NCI-H82 treated with DMSO at 0.1 percent for 48 hours (cell line): Measurements from ENCODE around the gene RPS26.
A peak's percentile ranks its signal among the peaks of the same experiment; 100 is the strongest.
"Not testable (repeated sequence)": the region's sequence is repeated elsewhere in the genome, so short reads cannot be mapped to it uniquely, and the experiment has no call there.

Experiments
- DNase-seq: peaks from one replicate; lab custom pipeline; 2025; ENCODE audit not compliant: unreplicated experiment; lab: John Stamatoyannopoulos, UW

RPS26 gene

DNA sequence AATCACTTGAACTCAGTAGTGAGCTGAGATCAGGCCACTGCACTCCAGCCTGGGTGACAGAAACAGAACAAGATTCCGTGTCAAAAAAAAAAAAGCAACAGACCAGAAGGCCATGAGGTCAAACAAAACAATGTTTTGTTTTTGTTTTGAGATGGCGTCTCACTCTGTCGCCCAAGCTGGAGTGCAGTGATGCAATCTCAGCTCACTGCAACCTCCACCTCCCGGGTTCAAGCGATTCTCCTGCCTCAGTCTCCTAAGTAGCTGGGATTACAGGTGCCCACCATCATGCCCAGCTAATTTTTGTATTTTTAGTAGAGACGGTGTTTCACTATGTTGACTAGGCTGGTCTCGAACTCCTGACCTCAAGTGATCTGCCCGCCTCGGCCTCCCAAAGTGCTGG is 36.2 kb downstream of the RPS26 start:
- not testable (repeated sequence) for DNase-seq

DNA sequence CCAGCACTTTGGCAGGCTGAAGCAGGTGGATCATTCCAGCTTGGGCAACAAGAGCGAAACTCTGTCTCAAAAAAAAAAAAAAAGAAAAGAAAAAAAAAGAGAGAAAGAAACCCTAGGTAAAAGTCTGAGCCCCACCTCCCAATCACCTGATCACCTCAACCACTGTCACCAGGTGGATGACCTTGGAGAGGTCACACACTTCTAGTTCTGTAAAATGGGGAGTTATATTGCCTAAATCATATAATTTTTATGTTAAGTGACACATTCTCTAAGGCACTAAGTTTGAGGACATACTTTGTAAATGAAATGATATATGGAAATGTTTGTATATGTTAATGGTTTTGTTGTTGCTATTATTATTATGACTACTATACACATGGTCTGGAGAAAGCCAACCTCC is 36.7 kb downstream of the RPS26 start:
- DNase-seq = no peak

DNA sequence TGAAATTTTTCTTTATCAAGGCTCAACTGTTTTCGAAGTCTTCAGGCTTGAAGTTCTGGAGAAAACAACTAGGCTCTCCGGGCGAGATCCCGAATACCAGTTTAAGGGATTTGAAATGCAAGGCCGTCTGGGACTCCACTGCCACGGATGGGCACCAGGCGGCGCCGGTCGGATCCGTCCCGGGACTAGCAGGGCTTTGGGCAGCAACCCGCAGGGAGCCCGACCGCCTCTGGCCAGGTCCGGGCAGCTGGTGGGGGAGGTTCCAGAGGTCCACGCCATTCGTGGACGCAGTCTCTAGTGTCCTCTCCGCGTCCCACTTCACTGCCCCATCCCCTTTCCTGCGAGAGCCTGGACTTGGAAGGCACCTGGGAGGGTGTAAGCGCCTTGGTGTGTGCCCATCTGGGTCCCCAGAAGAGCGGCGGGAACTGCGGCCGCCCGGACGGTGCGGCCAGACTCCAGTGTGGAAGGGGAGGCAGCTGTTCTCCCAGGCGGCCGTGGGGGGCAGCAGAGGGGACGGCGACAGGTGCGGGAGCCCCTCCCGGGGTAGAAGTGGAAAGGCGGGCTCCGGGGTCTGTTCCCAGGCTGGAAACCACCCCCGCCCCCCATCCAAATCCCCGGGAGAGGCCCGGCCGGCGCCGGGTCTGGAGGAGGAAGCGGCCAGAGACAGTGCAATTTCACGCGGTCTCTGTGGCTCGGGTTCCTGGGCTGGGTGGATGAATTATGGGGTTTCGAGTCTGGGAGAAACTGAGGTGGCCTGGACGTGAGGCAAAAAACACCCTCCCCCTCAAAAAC is 37.4 kb downstream of the RPS26 start:
- DNase-seq = peak; percentile 60

DNA sequence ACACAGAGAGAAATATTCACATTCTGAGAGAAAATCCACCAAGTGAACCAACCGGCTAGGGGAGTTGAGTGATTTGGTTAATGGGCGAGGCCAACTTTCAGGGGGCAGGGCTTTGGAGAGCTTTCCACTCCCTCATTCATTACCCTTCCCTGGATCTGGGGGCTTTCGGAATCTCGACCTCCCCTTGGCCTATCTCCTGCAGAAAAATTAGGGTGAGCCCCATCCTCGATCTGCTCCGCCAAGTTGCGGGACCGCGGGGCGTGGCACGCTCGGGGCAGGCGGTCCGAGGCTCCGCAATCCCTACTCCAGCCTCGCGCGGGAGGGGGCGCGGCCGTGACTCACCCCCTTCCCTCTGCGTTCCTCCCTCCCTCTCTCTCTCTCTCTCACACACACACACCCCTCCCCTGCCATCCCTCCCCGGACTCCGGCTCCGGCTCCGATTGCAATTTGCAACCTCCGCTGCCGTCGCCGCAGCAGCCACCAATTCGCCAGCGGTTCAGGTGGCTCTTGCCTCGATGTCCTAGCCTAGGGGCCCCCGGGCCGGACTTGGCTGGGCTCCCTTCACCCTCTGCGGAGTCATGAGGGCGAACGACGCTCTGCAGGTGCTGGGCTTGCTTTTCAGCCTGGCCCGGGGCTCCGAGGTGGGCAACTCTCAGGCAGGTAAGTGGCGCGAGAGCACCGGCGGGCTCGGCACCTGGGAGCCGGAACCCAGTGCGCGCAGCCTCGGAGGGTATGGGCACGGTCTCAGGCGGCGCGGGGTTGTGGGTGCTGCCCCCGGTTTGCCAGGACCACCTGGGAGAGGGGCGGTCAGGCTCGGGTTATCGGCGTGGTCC is 38.2 kb downstream of the RPS26 start, which contains the start of gene ERBB3:
TSS of gene ERBB3 (plus strand) at position 443 of the 833 bp plus-strand sequence. CDS start at position 579, 136 bp downstream.
- no peak for DNase-seq

DNA sequence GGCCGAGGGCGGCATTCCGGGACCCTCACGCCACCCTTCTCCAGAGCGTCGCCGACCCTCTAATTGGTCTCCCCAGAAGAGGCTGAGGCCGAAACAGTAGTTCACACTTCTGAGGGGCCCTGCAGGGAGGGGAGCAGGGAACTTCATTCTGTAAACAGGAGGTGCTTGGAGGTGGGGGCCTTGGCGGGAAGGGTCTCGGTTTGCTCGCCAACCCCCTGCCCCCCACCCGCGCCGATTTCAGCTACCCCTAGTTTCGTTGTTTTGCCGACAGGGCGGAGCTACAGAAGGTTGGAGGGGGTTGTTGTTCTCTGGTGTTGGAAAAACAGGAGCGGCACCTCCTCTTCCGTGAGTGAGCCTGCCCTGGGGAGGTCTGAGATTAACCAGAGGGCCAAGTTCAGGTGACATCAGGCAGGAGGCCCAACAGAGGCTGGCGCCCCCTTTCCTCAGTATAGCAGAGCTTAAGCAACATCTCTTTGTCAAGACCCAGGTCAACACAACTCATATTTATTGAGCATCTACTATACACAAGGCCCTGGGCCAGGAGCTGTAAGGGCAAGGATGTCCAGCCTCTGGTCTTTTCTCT is 38.9 kb downstream of the RPS26 start:
- no peak for DNase-seq

DNA sequence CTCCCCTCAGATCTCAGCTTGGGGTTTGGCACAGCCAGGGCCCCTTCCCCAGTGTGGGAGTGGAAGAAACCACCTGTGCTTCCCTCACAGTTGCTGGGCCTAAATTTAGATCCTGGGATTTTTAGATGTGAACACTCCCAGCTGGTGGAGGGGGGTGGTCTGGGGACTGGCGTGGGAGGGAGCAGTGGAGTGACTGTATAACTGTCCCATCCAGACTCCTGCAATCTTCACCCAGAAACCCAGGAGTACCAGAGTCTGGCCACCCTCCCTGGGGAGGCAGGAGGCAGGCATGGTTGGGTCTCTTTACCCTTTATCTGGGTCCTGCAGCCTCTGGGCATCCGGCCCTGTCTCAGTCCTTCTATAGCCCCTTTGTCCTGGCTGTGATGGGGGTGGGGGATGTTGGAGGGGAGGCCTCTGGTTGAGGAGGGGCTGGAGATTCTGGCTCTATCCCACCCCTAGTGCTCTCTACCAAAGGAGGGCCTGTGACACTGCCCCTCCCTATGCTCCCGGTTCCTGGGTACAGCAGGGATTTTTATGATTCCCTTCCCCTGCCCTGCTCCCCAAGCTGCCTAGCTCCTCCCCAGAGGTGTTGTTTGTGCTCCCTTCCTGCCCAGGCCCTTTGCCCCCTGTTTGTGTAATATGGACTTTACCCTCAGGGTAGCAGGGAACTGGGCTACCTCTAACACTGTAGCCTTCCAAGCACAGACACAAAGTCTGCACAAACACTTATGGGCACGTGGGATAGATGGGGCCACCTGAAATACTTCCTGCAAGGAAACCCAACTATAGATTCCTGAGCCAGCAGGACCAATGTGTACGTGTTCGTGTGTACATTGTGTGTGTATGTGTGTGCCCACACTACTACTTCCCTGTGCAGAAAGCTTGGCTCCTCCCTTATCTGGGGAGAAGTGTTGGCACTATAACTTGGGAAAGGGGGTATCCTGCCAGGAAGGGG is 40.0 kb downstream of the RPS26 start:
- DNase-seq = no peak

DNA sequence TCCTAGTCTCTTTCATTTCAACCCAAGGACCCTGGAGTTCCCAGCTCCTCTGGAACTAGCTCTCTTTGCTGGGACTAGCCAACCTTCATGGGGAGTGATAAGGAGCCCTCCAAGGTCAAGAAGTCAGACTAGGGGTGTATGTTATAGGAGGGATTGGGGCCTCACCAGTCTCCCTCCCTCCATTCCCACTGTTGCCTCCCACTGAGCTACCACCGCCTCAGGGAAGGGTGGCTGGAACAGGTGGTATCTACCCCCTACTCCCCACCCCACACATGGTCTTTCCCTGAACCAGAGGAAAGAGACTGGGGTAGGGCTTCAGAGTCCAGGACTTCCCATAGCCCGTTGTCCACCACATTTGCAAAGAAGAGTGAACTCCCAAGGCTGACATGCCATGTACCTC is 40.7 kb downstream of the RPS26 start:
- DNase-seq = no peak

DNA sequence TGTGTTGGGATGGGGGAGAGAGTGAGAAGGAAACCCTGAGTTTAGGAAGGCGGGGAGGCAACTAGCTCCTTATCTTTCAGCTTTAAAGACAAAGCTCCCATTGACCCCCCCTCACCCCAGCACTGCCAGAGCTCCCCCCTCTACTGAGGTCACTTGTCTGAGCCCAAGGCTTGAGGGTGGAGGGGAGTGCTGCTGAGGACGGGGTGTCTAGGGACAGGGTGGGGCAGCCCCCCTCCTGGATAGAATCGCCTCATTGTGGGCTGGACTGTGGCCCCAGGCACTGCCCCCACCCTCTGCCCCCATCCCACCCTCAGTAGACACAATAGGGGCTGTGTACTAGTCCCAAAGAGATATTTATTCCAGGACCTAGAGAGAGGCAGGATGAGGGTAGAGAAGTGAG is 41.2 kb downstream of the RPS26 start:
- DNase-seq = no peak

DNA sequence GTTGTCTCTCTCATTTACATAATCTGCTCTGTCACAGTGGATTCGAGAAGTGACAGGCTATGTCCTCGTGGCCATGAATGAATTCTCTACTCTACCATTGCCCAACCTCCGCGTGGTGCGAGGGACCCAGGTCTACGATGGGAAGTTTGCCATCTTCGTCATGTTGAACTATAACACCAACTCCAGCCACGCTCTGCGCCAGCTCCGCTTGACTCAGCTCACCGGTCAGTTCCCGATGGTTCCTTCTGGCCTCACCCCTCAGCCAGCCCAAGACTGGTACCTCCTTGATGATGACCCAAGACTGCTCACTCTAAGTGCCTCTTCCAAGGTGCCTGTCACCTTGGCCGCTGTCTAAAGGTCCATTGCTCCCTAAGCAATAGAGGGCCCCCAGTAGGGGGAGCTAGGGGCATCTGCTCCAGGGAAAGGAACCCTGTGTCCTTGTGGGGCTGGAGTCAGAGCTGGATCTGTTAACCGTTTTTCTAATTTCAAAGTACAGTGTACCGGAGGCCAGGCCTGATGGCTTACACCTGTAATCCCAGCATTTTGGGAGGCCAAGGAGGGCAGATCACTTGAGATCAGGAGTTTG is 43.3 kb downstream of the RPS26 start:
- no peak for DNase-seq

DNA sequence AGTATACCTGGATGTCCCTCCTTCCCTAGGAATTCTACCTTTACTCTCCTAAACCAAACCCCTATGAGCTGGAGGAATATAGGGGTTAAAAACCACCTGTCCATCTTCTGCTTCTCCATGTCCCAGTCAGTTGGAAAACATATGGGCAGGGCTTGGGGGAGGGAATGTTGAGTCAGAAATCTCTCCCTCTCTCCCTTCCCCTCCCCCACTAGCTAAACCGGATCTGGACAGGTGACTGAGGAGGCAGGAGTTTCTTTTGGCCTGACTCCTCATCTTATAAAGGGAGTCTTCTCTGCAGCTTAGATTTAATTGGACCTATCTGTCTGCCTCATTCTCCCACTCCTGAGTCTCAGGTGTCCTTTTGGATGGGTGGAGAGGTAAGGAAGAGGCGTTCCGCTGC is 44.4 kb downstream of the RPS26 start:
- no peak for DNase-seq

DNA sequence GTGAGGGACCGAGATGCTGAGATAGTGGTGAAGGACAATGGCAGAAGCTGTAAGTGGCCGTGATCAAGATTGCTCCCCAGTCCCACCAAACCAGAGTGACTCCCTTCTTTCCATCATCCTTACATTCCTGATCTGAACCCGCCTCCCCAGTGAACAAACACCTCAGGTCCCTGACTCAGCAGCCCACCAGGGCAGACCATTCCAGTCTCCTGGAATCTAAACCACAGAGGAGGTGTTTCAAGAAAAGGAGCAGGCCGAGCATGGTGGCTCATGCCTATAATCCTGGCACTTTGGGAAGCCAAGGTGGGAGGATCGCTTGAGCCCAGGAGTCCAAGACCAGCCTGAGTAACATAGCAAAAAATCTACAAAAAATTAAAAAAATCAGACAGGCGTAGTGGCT is 44.9 kb downstream of the RPS26 start:
- no peak for DNase-seq

DNA sequence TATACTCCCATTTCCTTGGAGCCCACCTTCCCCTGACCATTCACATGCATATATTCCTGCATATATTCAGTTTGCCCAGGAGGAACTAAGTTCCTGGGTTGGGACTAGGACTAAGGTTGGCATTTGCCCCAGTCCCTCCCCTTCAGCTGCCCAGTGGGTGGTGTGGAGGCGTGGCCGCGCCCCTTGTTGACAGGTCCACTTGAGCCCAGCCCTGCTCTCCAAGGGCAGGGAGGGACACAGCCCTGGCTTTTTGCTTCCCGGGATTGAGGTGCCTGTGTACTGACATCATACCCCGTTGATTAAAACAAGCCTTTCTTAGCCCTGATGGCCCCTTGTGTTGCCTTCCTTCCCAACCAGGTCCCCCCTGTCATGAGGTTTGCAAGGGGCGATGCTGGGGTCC is 45.5 kb downstream of the RPS26 start:
- DNase-seq = no peak
